MG63 (cell line): ENCODE results near the gene LTBP2. TPM values are rescaled to one million over a fixed set of nuclear protein-coding genes. Genes with fewer than 3 reads are reported as not detected.

ENCODE experiments used
- DNase-seq: peaks from one replicate; pipeline ENCODE4 v3.0.0-alpha.2; 2020
- H3K27me3 ChIP-seq: fragments of 250-450 bp; sonication (Bioruptor Pico); 2 replicates; pipeline ENCODE4 v1.5.1; 2020; ENCODE audit warnings: mild to moderate bottlenecking, moderate library complexity
- H3K36me3 ChIP-seq: fragments of 250-450 bp; sonication (Bioruptor Pico); 2 replicates; pipeline ENCODE4 v1.5.1; 2020; ENCODE audit warnings: mild to moderate bottlenecking, moderate library complexity
- H3K4me3 ChIP-seq: fragments of 250-450 bp; sonication (Bioruptor Pico); 2 replicates; pipeline ENCODE4 v1.5.1; 2020; ENCODE audit warnings: mild to moderate bottlenecking, moderate library complexity
- H3K9me3 ChIP-seq: fragments of 250-450 bp; sonication (Bioruptor Pico); 2 replicates; pipeline ENCODE4 v1.5.1; 2020; ENCODE audit warnings: mild to moderate bottlenecking, moderate library complexity
- total RNA-seq: library from RNA; depleted of rRNA; stranded (reverse); fragments of >200 nt; shearing (Covaris generic); gene quantifications from 2 replicates; pipeline ENCODE4 v1.2.3, GENCODE V29; 2014; ENCODE audit warnings: low replicate concordance; rRNA removed

The LTBP2 gene
- 4.4 and 4.5 TPM in 2 replicates for total RNA-seq

DNA sequence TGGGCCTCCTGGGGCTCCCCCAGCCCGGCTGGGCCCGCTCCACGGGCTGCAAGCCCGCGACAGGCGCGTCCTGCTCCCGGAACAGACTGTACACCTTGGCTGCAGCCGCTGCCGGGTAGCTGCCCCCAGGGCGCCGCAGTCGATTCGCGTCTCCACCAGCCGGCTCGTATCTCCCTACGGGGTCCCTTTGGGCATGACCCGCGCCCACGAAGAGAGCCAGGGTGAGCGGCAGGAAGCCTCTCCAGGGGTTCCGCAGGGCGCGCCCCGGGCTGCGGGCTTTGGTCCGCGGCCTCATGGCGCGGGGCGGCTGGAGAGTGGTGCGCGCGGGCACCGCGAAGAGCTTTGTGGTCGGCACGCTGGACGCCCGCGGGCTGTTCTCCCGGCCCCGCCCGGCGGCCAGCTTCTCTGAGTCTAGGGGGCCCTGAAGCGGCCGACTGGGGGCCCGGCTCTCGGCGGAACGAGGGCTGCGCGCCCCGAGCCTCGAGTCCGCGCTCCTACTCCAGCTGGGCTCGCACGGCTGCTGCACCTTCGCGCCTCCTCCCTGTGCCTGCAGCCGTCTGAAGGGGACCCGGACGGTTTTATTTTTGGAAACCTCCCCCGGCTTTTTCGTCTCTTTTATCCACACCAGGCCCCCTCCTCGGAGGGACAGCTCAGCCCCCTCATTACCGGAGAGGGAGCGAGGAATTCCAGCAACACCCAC lies at the start of gene LTBP2:
Gene LTBP2, minus strand, starts transcription at position 588 of the 700 bp plus-strand sequence. Its CDS starts 293 bp downstream, at position 295.
- no peaks in the 10 kb centered on the region for H3K9me3 ChIP-seq
- no peaks in the 10 kb centered on the region for H3K36me3 ChIP-seq
- DNase-seq, result no peak
- no peaks in the 10 kb centered on the region for H3K27me3 ChIP-seq
- H3K4me3 ChIP-seq, result peak within 1 kb of the TSS; percentile 48

DNA sequence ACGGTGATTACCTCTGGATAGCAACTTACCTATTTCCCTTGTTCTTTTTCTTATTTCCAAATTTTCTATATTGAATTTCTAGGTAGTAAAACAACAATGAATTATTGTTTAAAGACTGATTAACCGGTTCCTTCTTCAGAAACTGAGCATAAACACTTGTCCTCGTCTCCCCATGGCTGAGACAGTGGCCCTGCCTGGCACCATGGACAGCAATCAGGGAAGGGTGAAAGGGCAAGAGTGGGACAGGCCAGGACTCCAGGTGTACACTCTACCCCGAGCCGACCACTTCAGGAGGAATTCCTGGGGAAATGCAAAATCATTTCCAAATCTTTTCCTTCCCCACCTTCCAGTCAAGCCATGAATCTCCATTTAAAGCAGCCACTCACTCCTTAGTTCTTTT lies 48.8 kb upstream of the LTBP2 start:
- peaks cover 19% of the 10 kb centered on the region for H3K36me3 ChIP-seq
- no peaks in the 10 kb centered on the region; the same call in 1 of the 2 replicates for H3K9me3 ChIP-seq
- no peak overlapping the region for H3K4me3 ChIP-seq
- no peaks in the 10 kb centered on the region for H3K27me3 ChIP-seq
- DNase-seq, result no peak

DNA sequence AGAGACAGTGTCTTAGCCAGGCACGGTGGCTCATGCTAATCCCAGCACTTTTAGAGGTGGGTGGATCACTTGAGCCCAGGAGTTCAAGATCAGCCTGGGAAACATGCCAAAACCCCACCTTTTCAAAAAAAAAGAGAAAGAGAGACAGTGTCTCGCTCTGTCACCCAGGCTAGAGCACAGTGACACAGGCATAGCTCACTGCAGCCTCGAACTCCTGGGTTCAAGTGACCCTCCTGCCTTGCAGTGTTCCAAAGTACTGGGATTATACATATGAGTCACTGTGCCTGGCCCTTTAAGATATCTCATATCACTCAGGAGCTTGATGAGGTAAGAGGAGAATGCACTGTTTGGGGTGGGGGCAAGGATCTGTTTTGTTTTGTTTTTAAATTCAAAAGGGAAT lies 48.1 kb upstream of the LTBP2 start:
- no peak for DNase-seq
- Histone ChIP-seq H3K36me3 (peaks cover 12% of the 10 kb centered on the region), H3K9me3 (no peaks in the 10 kb centered on the region; the same call in 1 of the 2 replicates), H3K4me3 (no peak overlapping the region), H3K27me3 (no peaks in the 10 kb centered on the region)

DNA sequence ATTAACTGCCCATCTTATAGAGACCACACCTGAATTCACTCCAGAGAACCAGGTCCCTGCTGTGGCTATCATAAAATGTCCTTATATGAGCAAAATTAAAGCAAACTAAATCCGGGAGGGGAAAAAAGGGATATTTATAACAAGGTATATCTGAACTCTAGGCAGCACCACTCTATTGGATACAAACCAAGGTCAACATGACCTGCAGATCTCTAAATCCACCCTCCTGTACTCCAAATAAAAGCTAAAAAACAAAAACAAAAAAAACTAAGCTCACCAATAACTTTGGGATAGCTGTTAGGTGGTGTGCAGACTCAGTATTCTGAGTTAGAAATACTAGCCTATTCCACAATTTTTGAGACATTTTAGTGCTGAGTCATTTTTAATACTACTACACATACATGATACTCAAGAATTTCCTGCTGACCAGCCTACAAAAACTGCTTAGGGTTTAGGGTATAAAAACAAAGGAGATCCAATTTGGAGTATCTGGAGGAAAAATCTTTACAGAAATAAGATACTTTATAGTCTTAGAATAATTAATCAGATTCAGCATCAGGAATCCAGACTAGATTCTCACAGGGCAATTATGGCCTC lies 46.6 kb upstream of the LTBP2 start:
- H3K36me3 ChIP-seq, result peaks cover 10% of the 10 kb centered on the region
- no peak for DNase-seq

DNA sequence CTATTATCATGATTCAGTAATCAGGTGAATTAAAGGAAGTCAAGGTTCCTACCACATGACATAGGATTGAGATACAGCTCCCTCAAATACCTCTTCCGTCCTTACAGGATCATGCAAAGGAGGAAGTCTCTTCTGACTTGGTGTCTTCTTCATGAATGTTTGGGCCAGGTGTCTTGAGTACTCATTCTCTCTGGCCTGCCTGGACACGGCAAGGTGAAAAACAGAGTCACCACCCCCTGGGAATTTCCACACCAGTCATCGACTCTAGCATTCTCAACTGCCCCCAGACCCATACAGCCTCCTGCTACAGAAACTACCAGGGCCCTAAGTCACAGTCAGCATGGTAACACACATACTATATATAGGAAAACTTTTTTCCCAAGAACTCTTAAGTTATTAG lies 44.9 kb upstream of the LTBP2 start:
- Histone ChIP-seq H3K36me3 (peaks cover 10% of the 10 kb centered on the region), H3K27me3 (no peaks in the 10 kb centered on the region), H3K9me3 (no peaks in the 10 kb centered on the region; the same call in 1 of the 2 replicates), H3K4me3 (no peak overlapping the region)
- no peak for DNase-seq

More for the DNA sequence above, 46.6 kb upstream of the LTBP2 start:
- Histone ChIP-seq H3K27me3 (no peaks in the 10 kb centered on the region), H3K4me3 (no peak overlapping the region), H3K9me3 (no peaks in the 10 kb centered on the region; the same call in 1 of the 2 replicates)

DNA sequence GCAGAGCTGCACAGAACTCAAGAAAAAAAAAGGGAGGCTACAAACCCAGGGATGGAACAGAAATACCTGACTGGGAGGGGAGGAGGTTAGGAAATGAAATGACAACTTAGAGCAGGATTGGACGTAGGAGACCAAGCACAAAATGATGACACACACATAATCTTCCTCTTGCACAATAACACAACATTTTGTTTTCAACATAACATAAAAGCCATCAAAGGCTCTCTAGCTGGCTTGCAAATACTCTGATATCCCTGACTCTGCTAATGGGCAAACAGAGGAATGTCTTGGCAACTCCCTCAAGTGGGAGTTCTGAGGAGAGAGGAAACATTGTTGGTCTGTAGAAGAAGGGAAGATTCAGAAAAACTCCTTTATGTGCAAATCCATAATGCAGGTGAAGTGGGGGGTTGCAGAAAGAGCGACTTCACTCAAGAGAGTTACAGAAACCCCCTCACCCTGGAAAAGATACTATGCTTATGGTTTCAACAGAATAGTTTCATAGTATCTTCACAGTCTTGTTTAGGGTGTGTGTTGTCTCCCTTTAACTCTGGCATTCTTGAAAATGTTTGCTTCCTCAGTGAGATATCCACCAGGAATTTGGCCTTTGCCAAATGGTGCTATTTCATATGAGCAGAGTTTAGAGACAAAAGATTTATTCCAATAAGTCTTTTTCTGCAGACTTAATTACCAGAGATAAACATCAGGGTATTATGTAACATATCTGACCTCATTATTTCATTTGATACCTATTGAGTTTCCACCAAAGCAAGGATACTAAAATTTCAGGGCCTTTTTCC lies 43.8 kb upstream of the LTBP2 start:
- no peak overlapping the region for H3K4me3 ChIP-seq
- H3K9me3 ChIP-seq, result no peaks in the 10 kb centered on the region; the same call in 1 of the 2 replicates
- no peaks in the 10 kb centered on the region for H3K27me3 ChIP-seq
- peaks cover 10% of the 10 kb centered on the region for H3K36me3 ChIP-seq
- no peak for DNase-seq

DNA sequence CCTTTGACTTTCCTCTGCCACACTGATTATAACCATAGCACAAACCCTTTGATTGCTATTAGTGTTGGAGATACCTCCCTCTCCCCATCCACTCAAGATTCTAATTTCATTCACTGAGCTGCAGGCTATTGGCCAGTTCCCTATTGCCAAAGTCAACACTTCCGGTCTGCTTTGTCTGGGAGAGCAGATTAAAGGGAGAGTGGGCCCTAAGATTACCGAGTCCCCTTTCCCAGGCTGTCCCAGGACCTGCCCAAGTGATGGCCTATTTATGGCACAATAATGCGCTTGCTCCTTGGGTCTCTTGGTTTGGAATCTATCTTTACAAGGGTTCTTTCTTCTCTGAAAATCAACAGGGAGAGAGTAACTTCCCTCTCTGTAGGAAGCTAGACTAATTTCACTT lies 42.9 kb upstream of the LTBP2 start:
- Histone ChIP-seq H3K4me3 (no peak overlapping the region), H3K9me3 (no peaks in the 10 kb centered on the region; the same call in 1 of the 2 replicates), H3K36me3 (peaks cover 10% of the 10 kb centered on the region), H3K27me3 (no peaks in the 10 kb centered on the region)
- no peak for DNase-seq

DNA sequence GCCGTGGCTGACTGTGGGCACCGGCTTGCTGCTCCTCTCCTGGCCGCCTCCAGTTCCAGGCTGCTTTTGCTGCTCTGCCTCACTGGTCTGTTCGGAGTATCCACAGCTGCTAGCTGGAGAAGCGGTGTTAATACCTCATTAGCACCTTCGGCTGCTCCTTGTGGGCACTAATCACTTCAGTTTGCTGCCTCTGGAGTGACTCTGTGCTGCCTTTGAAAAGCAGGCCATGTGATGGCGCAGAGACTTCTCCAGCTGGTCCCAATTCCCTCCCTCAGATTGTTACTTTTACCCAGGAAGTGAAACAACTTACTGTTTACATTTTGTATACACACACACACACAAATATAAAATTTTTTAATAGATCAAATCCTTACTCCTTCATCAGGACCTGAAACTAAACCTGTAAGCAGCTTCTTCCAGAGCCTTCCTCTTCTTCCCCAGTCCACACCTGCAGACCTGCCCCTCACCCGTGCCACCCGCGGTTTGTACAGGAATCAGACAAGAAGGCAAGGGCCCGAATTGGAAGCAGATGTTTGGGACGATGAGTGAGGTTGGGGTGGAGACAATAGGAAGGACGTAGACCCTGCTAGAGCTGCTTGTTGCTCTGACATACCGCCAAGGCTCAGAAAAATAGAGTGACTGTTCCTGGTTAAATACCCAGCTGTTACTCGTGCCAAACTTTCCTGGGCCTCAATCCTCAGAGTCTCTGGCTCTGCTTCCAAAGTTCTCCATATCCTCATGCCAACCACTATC lies 41.5 kb upstream of the LTBP2 start:
- peaks cover 7% of the 10 kb centered on the region for H3K36me3 ChIP-seq
- H3K9me3 ChIP-seq, result no peaks in the 10 kb centered on the region; the same call in 1 of the 2 replicates
- H3K27me3 ChIP-seq, result no peaks in the 10 kb centered on the region
- no peak overlapping the region for H3K4me3 ChIP-seq
- peak; percentile 41 for DNase-seq

DNA sequence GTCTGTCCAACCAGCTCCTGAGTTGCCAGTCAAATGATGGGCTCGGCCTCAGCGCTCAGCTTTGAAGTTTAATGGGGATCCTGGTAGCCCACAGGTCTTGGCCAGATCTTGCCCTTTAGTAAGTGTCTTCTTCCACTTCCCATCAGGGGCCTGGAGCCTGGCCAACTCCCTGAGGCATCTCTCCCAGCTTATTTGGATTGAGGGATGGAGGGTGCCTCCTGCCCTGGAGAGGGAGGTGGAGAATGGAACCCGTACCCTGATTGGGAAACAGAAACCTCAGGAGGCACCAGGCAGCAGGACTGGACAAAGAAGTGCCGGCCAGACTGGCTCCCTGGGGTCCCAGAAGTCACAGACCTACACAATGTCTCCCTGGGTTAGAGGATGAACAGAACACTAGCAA lies 40.5 kb upstream of the LTBP2 start:
- DNase-seq, result no peak
- Histone ChIP-seq H3K9me3 (no peaks in the 10 kb centered on the region), H3K27me3 (no peaks in the 10 kb centered on the region), H3K36me3 (no peaks in the 10 kb centered on the region; the same call in 1 of the 2 replicates), H3K4me3 (no peak overlapping the region)

DNA sequence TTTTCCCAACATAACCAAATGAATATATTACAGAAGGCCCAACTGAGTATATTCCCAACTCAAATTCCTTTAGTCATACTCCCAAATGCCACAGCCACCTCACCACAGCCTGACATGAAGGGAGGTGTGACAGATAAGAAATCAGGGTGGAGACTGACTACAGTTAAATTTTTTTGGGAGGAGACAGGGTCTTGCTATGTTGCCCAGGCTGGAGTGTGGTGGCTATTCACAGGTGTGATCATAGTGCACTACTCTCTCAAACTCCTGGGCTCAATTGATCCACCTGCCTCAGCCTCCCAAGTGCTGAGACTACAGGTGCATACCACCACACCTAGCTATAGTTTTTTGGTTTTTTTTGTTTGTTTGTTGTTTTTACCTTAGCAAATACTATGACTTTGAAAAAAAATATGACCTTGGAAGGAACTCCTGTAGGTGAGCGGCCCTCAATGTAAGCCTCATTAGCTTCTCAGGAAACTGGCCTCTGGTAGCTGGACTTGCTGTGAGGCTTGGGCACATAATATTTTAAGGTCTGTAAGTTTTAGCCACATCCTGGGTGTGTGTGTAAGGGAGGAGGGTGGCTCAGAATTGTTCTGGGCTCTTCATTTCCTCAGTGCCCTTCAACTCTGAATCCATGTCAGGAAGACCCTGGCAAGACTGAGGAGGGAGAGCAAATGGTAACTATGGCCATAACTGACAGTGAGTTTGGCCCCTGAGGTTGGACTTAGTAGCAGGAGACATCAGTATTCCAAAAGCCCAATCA lies 39.1 kb upstream of the LTBP2 start:
- H3K4me3 ChIP-seq, result no peak overlapping the region
- no peaks in the 10 kb centered on the region; the same call in 1 of the 2 replicates for H3K36me3 ChIP-seq
- no peaks in the 10 kb centered on the region for H3K27me3 ChIP-seq

DNA sequence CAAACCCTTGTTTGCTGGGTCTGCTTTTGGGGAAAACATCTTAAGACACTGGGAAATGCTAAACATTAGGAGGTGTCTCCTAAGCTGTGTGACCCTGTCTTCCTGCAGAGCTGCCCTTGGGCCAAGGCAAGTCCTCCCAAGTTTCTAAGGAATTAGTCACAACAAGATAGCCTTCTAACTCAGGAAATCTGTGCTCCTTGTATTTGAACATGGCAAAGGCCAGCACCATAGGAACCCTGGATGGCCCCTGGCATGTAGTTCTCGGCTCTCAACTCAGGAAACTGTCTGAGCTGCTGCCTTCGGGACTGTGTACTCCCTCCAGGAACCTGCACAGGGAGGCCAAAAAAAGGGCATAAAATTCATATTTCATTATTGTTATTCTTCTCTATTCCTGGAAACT lies 37.6 kb upstream of the LTBP2 start:
- Histone ChIP-seq H3K36me3 (no peaks in the 10 kb centered on the region; the same call in 1 of the 2 replicates), H3K4me3 (no peak overlapping the region), H3K27me3 (no peaks in the 10 kb centered on the region), H3K9me3 (no peaks in the 10 kb centered on the region)
- no peak for DNase-seq

More for the DNA sequence above, 39.1 kb upstream of the LTBP2 start:
- no peak for DNase-seq
- H3K9me3 ChIP-seq, result no peaks in the 10 kb centered on the region

DNA sequence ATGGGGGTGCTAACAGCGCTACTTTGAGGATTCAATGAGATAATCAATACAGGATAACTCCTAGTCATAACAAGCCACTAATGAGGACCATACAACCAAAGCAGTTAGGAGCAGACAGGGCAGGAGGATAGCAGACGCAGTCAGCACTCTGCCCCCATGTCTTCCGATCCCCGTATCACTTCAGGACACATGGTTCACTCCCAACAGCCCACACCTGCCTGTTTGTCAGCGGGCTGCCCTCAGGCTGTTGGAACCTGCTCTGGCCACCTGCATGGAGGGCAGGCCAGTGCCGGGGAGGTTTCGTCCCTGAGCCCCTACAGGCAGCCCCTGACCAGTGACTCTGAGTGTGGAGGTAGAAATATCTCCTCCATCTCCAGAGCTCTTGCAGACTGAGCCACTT lies 37.1 kb upstream of the LTBP2 start:
- no peaks in the 10 kb centered on the region for H3K9me3 ChIP-seq
- no peak for DNase-seq
- no peaks in the 10 kb centered on the region for H3K27me3 ChIP-seq
- no peaks in the 10 kb centered on the region; the same call in 1 of the 2 replicates for H3K36me3 ChIP-seq
- no peak overlapping the region for H3K4me3 ChIP-seq

DNA sequence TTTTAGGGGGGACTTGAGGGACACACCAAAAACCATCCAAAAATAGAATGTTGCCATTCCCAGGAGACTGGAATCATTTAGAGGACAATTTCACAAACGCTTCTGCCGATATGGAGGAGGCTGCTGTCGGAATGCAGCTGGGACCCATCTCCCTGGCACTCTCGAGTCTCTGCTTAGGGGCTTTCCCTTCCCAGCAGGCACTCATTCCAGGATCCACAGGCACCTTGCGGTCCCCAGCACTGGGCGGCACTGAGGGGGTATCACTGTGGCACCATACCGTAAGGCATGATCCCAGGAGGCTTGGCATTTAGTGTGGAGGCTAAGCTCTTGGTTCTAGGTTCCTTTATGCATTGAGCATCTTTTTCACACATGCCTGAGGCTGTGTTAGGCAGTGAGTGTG lies 36.6 kb upstream of the LTBP2 start:
- Histone ChIP-seq H3K36me3 (no peaks in the 10 kb centered on the region), H3K4me3 (no peak overlapping the region), H3K27me3 (no peaks in the 10 kb centered on the region), H3K9me3 (no peaks in the 10 kb centered on the region)
- no peak for DNase-seq

DNA sequence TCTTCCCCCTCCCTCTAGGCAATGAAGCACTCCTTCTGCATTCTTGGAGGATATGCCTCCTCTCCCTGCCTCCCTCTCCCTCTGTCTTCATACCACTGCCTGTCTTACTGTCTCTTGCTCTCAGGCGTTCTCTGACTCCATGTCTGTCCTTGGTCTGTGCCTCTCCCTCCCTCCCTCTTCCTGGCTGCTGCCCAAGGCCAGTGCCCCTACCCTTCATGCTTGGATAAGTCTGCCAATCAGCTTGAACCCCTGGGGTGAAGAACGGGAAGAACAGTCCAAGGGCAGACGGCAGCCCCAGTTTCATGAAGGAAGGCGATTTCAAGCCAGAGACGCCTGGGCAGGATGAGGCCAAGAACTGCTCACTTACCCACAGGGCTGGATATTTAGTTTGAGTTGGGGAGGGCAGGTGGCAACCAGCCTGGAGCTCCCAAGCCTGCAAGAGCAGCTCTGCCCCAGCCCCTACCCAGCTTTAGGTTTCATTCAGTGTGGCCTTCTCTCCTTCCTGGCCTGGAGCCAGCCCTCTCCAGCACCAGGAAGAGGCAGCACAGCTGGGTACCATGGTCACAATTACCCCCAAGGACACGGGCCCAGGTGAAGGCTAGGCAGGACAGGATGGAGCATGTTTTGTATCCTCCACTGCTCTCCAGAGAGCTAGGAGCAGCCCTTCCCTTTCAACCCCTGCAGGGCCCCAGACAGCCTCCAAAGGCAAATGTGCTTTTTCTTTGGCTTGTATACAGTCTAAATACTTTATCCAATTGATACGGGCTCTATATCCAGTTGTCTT lies 35.8 kb upstream of the LTBP2 start:
- Histone ChIP-seq H3K36me3 (no peaks in the 10 kb centered on the region), H3K9me3 (no peaks in the 10 kb centered on the region), H3K4me3 (no peak overlapping the region), H3K27me3 (no peaks in the 10 kb centered on the region)
- peak; percentile 15 for DNase-seq

DNA sequence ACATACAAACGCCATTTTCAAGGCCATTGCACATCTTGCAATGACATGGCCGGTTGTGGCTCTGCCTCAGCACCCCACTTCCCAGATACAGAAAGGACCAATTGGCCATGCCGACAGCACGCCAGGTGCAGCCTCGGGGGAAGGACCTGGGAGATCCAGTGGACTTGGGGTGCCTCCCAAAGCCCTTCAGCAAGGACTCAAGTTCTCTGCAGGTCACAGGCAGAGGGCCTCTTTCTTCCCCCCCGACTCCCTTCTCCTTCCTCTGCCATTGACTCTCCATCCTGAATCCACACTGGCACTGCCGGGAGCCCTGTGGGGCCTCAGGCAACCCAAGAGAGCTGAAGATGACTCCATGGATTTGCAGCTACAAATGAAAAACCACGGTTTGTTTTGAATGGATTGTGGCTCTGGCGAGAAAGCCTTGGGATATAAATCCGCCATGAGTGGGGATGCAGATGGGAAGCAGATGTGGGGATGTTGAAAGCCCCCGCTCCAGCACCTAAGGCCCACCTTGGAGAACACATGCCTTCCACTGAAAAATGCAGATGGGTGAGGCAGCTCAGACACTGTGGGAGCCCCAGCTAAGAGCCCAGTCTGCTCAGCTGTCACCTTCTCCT lies 35.1 kb upstream of the LTBP2 start:
- DNase-seq, result no peak
- no peaks in the 10 kb centered on the region for H3K36me3 ChIP-seq
- H3K27me3 ChIP-seq, result no peaks in the 10 kb centered on the region
- H3K4me3 ChIP-seq, result no peak overlapping the region
- no peaks in the 10 kb centered on the region for H3K9me3 ChIP-seq
